Trophoblast cell (in vitro differentiated cells and primary cell): Measurements from ENCODE around the gene SOX8.

Experiments
- DNase-seq, 2 donors: peaks; one replicate each; pipeline ENCODE4 v3.0.0-alpha.2; 2016
- H2AFZ ChIP-seq: 2 replicates; pipeline ENCODE4 v1.6.1; 2013; ENCODE audit warnings: low read length, moderate library complexity, mild to moderate bottlenecking; ENCODE audit not compliant: insufficient read depth, poor library complexity
- H2AK5ac ChIP-seq: 2 replicates; pipeline ENCODE4 v1.6.1; 2013; ENCODE audit warnings: mild to moderate bottlenecking, low read length
- H2BK120ac ChIP-seq: 2 replicates; pipeline ENCODE4 v1.6.1; 2013; ENCODE audit warnings: low read length, mild to moderate bottlenecking, moderate library complexity; ENCODE audit not compliant: insufficient read depth, poor library complexity
- H2BK12ac ChIP-seq: 2 replicates; pipeline ENCODE4 v1.6.1; 2013; ENCODE audit warnings: mild to moderate bottlenecking, low read length, moderate library complexity
- H2BK5ac ChIP-seq: 2 replicates; pipeline ENCODE4 v1.6.1; 2013; ENCODE audit warnings: low read length, low read depth, moderate library complexity, mild to moderate bottlenecking; ENCODE audit not compliant: poor library complexity
- H3K14ac ChIP-seq: 2 replicates; pipeline ENCODE4 v1.6.1; 2013; ENCODE audit warnings: mild to moderate bottlenecking, low read length
- H3K18ac ChIP-seq: 2 replicates; pipeline ENCODE4 v1.6.1; 2013; ENCODE audit warnings: mild to moderate bottlenecking, low read length
- H3K23ac ChIP-seq: 2 replicates; pipeline ENCODE4 v1.6.1; 2013; ENCODE audit warnings: low read length
- H3K27ac ChIP-seq: 2 replicates; pipeline ENCODE4 v1.5.1; 2013; ENCODE audit warnings: low read depth, mild to moderate bottlenecking, inconsistent platforms, low read length, moderate library complexity
- H3K27me3 ChIP-seq: 2 replicates; pipeline ENCODE4 v1.6.1; 2013; ENCODE audit warnings: inconsistent platforms, mild to moderate bottlenecking, low read length, moderate library complexity; ENCODE audit not compliant: insufficient read depth
- H3K36me3 ChIP-seq, 2 experiments: 1 replicate in 1 of 2; 2 replicates in 1 of 2; pipeline ENCODE4 v1.6.1; 2013; ENCODE audit warnings: low read length in 2 of 2, mild to moderate bottlenecking in 2 of 2, moderate library complexity in 1 of 2; ENCODE audit not compliant: insufficient read depth in 2 of 2, control insufficient read depth in 1 of 2
- H3K4ac ChIP-seq: 2 replicates; pipeline ENCODE4 v1.6.1; 2013; ENCODE audit warnings: low read depth, mild to moderate bottlenecking, low read length, moderate library complexity
- H3K4me1 ChIP-seq, 2 experiments: 1 replicate in 1 of 2; 2 replicates in 1 of 2; pipeline ENCODE4 v1.6.1; 2013; ENCODE audit warnings: low read length in 2 of 2, mild to moderate bottlenecking in 2 of 2, moderate library complexity in 1 of 2; ENCODE audit not compliant: insufficient read depth in 2 of 2, control insufficient read depth in 1 of 2
- H3K4me2 ChIP-seq: 2 replicates; pipeline ENCODE4 v1.6.1; 2013; ENCODE audit warnings: inconsistent platforms, mild to moderate bottlenecking, low read length, moderate library complexity
- H3K4me3 ChIP-seq: 2 replicates; pipeline ENCODE4 v1.5.1; 2013; ENCODE audit warnings: mild to moderate bottlenecking, low read depth, low read length, inconsistent platforms
- H3K79me1 ChIP-seq: one replicate; pipeline ENCODE4 v1.6.1; 2013; ENCODE audit warnings: low read length
- H3K79me2 ChIP-seq: 2 replicates; pipeline ENCODE4 v1.6.1; 2013; ENCODE audit warnings: low read length, mild to moderate bottlenecking; ENCODE audit not compliant: control insufficient read depth, insufficient read depth, poor library complexity
- H3K9ac ChIP-seq: 2 replicates; pipeline ENCODE4 v1.6.1; 2013; ENCODE audit warnings: mild to moderate bottlenecking, low read length
- H3K9me3 ChIP-seq: 2 replicates; pipeline ENCODE4 v1.6.1; 2013; ENCODE audit warnings: low read depth, mild to moderate bottlenecking, control low read depth, inconsistent platforms, low read length; ENCODE audit not compliant: insufficient read depth
- H4K12ac ChIP-seq: 2 replicates; pipeline ENCODE4 v1.6.1; 2013; ENCODE audit warnings: low read depth, mild to moderate bottlenecking, low read length, moderate library complexity
- H4K8ac ChIP-seq: 2 replicates; pipeline ENCODE4 v1.6.1; 2013; ENCODE audit warnings: low read depth, mild to moderate bottlenecking, low read length, moderate library complexity
- H4K91ac ChIP-seq: one replicate; pipeline ENCODE4 v1.6.1; 2013; ENCODE audit warnings: low read depth, mild to moderate bottlenecking, low read length, moderate library complexity
- WGBS: extraction: QIAGEN DNeasy Blood & Tissue Kit; methylation state at CpG from one replicate; pipeline ENCODE4 v1.1.7; 2013; ENCODE audit warnings: missing lambda C conversion rate; ENCODE audit not compliant: insufficient read length, insufficient coverage; ENCODE audit errors: extremely low coverage; 5-methylcytosine and 5-hydroxymethylcytosine counted together

SOX8 gene

GRCh38 chr16:1029259-1029545 lies 47.6 kb downstream of the SOX8 start:
- H3K4ac ChIP-seq, result no peak overlapping the region
- no peaks in the 10 kb centered on the region for H3K79me1 ChIP-seq
- no peak overlapping the region for H4K91ac ChIP-seq
- no peak overlapping the region for H2AFZ ChIP-seq
- H4K12ac ChIP-seq, result no peak overlapping the region
- H3K4me1 ChIP-seq, result no peaks in the 10 kb centered on the region
- H3K23ac ChIP-seq, result no peak overlapping the region
- no peak overlapping the region for H2BK120ac ChIP-seq
- H3K79me2 ChIP-seq, result no peaks in the 10 kb centered on the region
- H3K14ac ChIP-seq, result no peak overlapping the region
- no peak overlapping the region for H2BK5ac ChIP-seq
- H3K4me3 ChIP-seq, result no peak overlapping the region
- WGBS, result no CpG with 5 or more reads among the region's 14 CpGs
- H3K4me2 ChIP-seq, result no peak overlapping the region
- H3K27me3 ChIP-seq, result no peaks in the 10 kb centered on the region
- H4K8ac ChIP-seq, result no peak overlapping the region
- no peak overlapping the region for H2BK12ac ChIP-seq
- no peak overlapping the region for H2AK5ac ChIP-seq
- no peak for DNase-seq
- H3K36me3 ChIP-seq, result no peaks in the 10 kb centered on the region
- H3K9ac ChIP-seq, result no peak overlapping the region
- peaks cover 23% of the 10 kb centered on the region for H3K9me3 ChIP-seq
- no peak overlapping the region for H3K18ac ChIP-seq
- no peak overlapping the region for H3K27ac ChIP-seq

GRCh38 chr16:1030473-1030901 lies 48.9 kb downstream of the SOX8 start:
- Histone ChIP-seq H3K4ac (no peak overlapping the region), H3K36me3 (no peaks in the 10 kb centered on the region), H4K8ac (no peak overlapping the region), H2AK5ac (no peak overlapping the region), H3K4me2 (no peak overlapping the region), H3K4me3 (no peak overlapping the region), H4K91ac (no peak overlapping the region), H3K14ac (no peak overlapping the region), H3K79me1 (no peaks in the 10 kb centered on the region), H3K27me3 (no peaks in the 10 kb centered on the region), H2BK5ac (no peak overlapping the region), H3K79me2 (no peaks in the 10 kb centered on the region), H3K9me3 (peaks cover 30% of the 10 kb centered on the region), H2BK120ac (no peak overlapping the region), H2BK12ac (no peak overlapping the region), H3K23ac (no peak overlapping the region), H2AFZ (no peak overlapping the region), H3K9ac (no peak overlapping the region), H3K18ac (no peak overlapping the region), H4K12ac (no peak overlapping the region), H3K27ac (no peak overlapping the region), H3K4me1 (no peaks in the 10 kb centered on the region)
- WGBS, result no CpG with 5 or more reads among the region's 26 CpGs
- DNase-seq, result no peak

GRCh38 chr16:1031666-1032065 lies 50.1 kb downstream of the SOX8 start:
- H3K4me3 ChIP-seq, result no peak overlapping the region
- no CpG with 5 or more reads among the region's 17 CpGs for WGBS
- H3K4ac ChIP-seq, result no peak overlapping the region
- H3K4me1 ChIP-seq, result peaks cover 0 to under 1% of the 10 kb centered on the region in 2 experiments
- no peak overlapping the region for H3K14ac ChIP-seq
- no peak overlapping the region for H2BK12ac ChIP-seq
- no peak overlapping the region for H3K27ac ChIP-seq
- H3K79me1 ChIP-seq, result no peaks in the 10 kb centered on the region
- H3K23ac ChIP-seq, result no peak overlapping the region
- no peaks in the 10 kb centered on the region for H3K27me3 ChIP-seq
- no peak overlapping the region for H4K91ac ChIP-seq
- no peak overlapping the region for H4K8ac ChIP-seq
- no peak overlapping the region for H3K9ac ChIP-seq
- no peak overlapping the region for H3K4me2 ChIP-seq
- H2BK5ac ChIP-seq, result no peak overlapping the region
- no peak overlapping the region for H2BK120ac ChIP-seq
- H2AFZ ChIP-seq, result no peak overlapping the region
- no peaks in the 10 kb centered on the region for H3K36me3 ChIP-seq
- no peak for DNase-seq
- H3K79me2 ChIP-seq, result no peaks in the 10 kb centered on the region
- H2AK5ac ChIP-seq, result no peak overlapping the region
- no peak overlapping the region for H3K18ac ChIP-seq
- H4K12ac ChIP-seq, result no peak overlapping the region
- peaks cover 26% of the 10 kb centered on the region for H3K9me3 ChIP-seq

- peaks cover 3 to 4% of the 10 kb centered on the region in 2 experiments for H3K4me1 ChIP-seq
- H3K27me3 ChIP-seq, result no peaks in the 10 kb centered on the region
- no peak overlapping the region for H3K23ac ChIP-seq
- H3K14ac ChIP-seq, result no peak overlapping the region
- no peaks in the 10 kb centered on the region for H3K79me1 ChIP-seq
- H3K18ac ChIP-seq, result no peak overlapping the region
- no peak for DNase-seq
- no peak overlapping the region for H2AFZ ChIP-seq
- no peak overlapping the region for H3K9ac ChIP-seq
- H3K36me3 ChIP-seq, result no peaks in the 10 kb centered on the region
- no peak overlapping the region for H3K4ac ChIP-seq
- H4K12ac ChIP-seq, result no peak overlapping the region
- no peak overlapping the region for H3K4me3 ChIP-seq
- no peak overlapping the region for H3K4me2 ChIP-seq
- H4K91ac ChIP-seq, result no peak overlapping the region
- WGBS, result 100% methylated on average over 2 of the region's 2 CpGs
- H3K9me3 ChIP-seq, result peaks cover 26% of the 10 kb centered on the region
- H3K27ac ChIP-seq, result no peak overlapping the region
- H2BK5ac ChIP-seq, result no peak overlapping the region
- no peak overlapping the region for H2BK12ac ChIP-seq
- no peaks in the 10 kb centered on the region for H3K79me2 ChIP-seq
- no peak overlapping the region for H2AK5ac ChIP-seq
- H2BK120ac ChIP-seq, result no peak overlapping the region
- H4K8ac ChIP-seq, result no peak overlapping the region
These were observed 51.0 kb downstream of the SOX8 start for GRCh38 chr16:1032607-1033006.
